ENCODE results near the gene S100A16.

The S100A16 gene

DNA sequence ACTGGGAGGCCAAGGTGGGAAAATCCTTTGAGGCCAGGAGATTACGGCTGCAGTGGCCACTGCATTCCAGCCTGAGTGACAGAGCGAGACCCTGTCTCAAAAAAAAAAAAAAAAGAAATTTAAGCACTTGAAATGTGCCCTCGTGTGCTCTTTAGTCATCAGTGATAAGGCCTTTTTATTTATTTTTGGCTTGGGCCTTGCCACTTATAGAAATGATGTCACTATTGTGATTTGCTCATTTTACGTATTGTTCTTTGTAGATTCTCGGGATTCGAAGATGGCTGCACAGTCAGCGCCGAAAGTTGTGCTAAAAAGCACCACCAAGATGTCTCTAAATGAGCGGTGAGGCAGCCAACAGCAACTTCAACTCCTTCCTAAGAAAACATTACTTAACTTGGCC lies 23.4 kb upstream of the S100A16 start:
- no peak for DNase-seq (ENCODE audit: low read depth)

DNA sequence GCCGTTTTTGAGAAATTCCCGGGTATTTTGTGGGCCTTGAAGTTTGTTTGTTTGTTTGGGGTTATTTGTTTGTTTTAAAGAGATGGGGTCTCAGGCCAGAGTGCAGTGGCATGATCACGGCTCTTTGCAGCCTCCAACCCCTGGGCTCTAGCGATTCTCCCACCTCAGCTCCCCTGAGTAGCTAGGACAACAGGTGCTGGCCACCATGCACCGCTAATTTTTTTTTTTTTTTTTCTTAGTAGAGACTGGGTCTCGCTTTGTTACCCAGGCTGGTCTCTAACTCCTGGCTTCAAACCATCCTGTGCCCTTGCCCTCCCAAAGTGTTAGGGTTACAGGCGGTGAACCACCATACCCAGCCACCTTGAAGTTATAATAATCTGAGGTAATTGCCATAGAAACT lies 22.9 kb upstream of the S100A16 start:
- DNase-seq (ENCODE audit: low read depth): no peak

DNA sequence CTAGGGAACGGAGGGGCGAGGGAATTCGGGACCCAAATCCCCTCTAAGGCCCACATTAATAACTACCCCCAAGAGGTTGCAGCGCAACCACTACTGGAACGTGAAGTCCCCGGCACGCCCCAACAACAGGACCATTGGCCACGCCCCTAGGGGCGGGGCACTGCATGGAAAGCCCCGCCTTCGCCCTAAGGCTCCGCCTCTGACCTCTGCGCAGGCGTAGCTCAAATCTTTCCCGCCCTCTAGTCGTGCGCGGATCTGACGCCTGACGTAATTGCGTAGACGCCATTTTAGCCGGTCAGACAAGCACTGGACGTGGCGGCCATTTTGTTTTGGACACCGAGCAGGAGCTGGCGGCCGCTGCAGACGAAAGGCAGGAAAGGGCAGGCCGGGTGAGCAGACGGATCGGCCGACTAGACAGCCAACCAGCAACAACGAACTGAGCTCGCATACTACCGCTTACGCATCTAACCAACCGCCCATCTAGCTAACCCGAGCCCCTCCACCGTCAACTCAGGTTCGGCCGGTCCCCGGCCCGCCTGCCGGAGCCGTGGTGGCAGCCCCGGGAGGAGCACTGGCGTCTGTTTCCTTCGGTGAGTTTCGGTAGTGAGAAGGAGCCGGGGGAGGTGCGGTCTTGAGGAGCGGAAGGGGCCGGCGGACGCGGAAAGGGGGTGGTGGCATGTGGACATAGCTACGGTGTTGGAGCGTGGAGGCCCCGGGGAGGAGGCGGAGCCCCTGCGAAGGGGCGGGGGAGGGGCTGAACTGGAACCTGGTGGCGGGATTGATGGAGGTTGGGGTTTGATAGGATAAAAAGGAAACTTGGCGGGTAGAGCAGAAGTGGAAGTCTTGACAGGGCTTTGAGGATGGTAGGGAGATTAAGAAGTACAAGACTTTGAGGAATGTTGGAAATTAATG lies 21.1 kb upstream of the S100A16 start, which contains the start of gene CHTOP:
CHTOP (plus strand) TSS at position 313 of the 912 bp plus-strand sequence. CDS start 2,523 bp downstream, outside the sequence.
- peak; percentile 94 for DNase-seq (ENCODE audit: low read depth)

DNA sequence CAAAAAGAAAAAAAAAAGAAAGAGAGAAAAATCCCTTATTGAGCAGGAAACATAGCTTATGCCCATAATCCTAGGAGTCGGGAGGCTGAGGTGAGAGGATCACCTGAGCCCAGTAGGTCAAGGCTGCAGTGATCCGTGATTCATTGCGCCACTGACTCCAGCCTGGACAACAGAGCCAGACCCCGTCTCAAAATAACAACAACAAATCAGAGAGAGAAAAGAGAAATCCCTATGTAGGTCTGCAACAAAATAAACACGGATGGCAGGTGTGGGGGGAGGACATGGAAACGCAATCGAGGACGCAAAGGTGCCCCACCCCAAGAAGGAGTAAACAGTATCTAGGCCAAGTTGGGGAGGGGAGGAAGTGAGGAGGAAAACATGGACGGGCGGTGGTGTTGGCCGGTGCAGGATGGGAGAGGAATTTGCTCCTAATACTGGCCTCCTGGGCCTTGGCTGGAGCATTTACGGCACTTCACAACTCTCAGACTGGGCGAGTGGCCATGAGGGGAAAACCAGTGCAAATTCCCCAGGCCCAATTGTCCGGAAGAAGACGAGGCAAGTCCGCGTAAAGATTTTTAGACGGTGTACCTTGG lies 20.3 kb upstream of the S100A16 start:
- no peak for DNase-seq (ENCODE audit: low read depth)

DNA sequence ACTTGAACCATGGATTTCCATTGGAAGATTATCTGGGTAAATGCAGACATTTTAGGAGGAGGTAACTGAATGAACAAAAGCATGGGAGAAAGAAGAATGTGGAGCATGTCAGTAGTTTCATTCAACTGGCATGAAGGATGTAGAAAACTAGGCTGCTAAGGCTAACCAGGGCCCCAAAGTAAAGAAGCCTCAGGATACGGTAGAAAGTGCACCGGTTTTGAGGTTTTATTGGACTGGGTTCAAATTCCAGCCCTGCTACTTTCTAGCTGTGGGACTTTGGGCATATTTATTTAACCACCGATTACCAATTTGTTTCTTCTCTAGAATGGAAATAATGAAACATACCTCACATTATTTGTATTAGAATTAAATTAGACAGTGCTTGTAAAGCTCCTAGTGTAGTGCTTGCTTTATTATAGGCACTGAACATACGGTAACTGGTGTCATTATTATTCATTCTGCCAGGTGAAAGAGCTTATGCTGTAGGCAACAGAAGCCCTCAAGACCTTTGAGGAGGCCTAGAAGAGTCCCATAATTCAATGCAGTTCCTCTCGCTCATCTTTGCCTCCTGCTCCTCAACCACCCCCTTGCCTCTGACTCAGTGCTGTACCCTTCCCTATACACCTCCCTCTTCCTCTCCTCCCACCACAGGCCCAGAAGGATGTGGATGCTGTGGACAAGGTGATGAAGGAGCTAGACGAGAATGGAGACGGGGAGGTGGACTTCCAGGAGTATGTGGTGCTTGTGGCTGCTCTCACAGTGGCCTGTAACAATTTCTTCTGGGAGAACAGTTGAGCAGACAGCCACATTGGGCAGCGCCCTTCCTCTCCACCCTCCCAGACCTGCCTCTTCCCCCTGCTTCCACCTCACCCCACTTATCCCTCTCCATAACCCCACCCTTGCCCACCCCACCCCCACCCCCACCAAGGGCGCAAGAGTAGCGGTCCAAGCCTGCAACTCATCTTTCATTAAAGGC lies 18.4 kb upstream of the S100A16 start:
- DNase-seq (ENCODE audit: low read depth): no peak

DNA sequence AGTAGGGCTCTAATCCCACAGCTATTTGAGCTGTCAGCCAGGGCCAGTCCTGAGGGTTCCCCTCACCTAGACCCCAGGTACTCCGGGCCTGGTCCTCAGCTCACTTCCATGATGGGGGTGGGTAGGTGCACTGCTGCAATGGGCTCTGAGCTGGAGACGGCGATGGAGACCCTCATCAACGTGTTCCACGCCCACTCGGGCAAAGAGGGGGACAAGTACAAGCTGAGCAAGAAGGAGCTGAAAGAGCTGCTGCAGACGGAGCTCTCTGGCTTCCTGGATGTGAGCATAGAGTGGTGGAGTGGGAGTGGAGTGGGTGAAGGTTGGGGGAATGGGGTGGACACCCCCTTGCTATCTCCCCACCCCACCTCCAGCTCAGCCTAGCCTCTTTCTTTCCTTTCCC lies 17.4 kb upstream of the S100A16 start:
- DNase-seq (ENCODE audit: low read depth): no peak

DNA sequence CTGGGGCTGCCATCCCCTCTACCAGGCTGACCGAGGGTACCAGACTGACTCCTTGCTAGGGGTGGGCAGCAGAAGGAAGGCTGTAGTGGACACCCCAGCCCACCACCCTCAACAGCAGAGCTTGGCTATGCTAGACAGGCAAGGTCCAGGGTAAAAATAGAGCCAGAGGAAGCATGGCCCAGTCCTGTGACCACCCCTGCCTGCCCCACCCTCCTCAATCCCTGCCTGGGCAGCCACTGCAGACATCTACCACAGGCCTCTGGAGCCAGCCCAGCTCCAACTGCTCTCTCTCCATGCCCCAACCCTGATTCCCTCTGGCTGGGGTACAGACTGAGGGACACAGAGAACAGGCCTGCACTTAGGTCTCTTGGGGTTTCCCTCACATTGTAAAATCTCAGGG lies 17.0 kb upstream of the S100A16 start:
- DNase-seq (ENCODE audit: low read depth): no peak

DNA sequence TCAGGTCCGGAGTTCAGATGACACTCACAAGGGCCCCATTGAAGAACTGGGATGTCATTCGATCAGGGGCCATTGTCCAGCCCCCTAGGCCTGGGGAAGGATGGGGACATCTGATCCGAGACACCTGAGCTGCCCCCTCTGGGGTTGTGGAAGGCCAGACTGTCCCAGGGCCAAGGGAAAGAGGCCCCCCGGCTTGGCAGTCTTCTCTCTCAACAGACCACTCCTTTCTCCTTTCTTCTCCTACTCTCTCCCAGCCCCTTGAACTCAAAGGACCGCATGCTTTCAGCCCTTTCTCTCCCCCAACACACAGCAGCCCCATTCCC lies 16.4 kb upstream of the S100A16 start:
- no peak for DNase-seq (ENCODE audit: low read depth)

DNA sequence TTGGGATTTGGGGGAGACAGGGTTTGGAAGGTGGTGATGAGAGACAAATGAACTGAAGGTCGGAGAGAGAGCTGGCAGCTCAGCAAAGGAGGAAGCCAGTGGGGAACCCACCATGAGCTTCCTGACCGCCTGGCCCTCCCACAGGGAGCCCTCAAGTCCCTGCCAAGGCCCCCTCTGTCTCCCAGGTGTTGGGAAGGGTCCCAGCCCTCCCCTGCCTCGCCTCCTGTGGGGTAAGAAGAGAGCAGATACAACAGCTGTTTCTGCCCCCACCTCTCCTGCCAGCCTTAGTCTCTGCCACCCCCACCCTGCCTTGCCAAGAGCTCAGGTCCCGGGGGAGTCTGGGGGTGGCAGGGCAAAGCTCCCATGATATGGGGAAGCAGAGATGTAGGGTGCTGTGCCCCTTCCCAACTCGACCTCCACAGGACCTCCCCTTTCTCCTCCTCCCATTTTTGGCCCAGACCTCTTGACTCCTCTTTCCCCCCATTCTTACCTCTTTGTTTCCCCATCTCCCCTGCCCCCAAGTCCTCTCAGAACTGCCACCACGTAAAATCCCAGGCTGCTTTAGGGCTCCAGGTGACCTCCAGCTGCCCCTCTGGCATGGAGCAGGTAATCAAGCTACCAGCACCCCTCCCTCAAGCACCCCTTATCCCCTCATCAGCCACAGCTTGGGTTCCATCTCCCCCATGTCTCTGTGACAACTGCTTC lies 15.9 kb upstream of the S100A16 start:
- DNase-seq (ENCODE audit: low read depth): no peak

DNA sequence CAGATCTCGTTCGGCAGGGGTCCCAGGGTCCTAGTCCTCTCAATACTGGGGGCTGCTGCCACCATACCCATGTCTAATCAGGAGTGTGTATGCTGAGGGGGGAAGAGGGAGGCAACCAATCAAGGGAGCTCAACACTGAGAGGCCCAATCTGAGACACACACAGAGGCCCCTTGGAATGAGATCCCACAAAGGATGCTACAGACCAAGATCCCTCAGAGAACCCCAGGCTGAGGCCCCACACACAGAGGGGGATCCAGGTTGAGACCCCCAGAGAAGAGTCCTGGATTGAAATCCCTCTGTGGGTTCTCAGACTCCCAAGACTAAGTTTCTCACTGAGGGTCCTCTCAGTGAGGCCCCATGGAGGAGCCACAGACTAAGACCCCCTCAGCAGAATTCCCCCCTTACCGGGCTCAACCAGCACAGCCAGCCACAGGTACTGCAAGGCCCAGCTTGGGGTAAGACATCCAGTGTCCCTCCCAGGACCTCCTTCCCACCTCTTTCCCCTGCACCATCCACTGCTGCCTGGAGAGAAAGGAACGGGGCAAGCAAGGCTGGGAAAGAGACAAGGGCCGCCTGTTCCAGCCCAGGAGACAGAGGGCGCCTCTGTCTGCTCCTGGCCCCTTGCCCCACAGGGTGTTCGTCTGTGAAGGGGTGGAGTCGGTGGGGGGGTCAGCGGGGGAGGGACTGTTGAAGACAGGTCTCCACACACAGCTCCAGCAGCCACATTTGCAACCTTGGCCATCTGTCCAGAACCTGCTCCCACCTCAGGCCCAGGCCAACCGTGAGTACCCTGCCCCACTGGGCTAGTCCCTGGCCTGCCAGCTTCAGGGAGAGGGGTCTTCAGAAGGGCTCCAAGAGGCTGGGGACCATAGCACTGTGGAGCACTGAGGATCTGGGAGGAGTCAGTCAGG lies 15.0 kb upstream of the S100A16 start, which contains the start of gene S100A1:
S100A1 (plus strand) TSS at position 720 of the 912 bp plus-strand sequence. CDS start 2,088 bp downstream, outside the sequence.
- DNase-seq (ENCODE audit: low read depth): no peak

DNA sequence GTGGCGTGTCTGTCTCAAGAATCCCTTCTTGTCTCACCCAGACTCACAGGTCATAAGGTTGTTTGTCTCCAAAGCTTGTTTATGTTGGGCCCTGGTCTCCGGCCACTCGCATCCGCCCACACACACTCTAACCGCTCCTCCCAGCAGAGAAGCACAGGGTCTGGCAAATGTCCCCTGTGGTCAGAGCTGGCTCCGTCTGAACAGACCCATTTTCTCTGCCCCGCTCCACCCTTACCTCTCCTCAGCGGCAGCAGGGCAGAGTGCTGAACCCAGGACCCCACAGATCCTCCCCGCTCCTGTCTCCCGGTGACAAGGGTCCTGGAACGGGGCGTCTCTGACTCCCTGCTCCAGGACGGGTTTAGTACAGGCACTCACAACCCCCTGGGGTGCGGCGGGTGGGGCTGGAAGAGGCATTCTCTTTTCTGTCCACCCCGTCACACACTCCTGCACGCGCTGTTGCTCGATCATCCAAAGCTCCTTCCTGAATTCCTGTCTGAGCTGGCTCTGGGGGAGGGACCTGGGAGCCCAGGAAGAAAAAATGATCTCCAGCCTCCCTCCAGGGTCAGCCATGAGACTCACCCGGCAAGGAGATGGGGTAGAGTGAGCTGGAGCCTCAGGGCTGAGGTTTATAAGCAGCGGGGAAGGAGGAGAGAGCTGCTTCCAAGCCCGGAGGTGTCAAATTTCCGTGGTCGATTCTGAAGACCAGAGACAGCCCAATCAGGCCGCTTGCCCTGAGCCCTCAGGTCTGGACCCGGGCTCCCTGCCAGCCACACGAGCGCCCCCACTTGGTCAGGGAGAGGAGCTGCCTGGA lies 14.2 kb upstream of the S100A16 start, which contains the start of gene S100A13:
S100A13 (minus strand) TSS at position 602 of the 811 bp plus-strand sequence. CDS start 1,033 bp downstream, outside the sequence.
- no peak for DNase-seq (ENCODE audit: low read depth)

DNA sequence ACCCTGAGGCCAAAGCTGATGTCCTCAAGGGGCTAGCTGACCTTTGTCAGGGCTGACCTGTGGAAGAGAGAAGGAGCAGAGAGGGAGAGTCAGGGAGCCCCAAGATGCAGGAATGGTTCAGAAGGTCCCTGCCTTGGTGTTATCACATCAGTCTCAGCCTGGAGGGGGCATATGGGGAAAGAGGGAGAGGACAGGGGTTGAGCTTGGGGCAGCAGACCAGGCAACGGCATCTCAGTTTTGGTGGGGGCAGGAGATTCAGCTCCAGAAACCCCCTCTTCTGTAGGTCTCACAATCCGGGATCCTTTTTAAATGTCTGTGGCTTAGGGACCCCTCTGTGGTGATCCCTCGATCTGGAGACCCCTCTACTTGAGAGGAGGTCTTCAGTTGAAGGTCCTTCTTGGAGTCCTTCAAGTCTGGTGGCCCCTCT lies 13.6 kb upstream of the S100A16 start:
- DNase-seq (ENCODE audit: low read depth): no peak

DNA sequence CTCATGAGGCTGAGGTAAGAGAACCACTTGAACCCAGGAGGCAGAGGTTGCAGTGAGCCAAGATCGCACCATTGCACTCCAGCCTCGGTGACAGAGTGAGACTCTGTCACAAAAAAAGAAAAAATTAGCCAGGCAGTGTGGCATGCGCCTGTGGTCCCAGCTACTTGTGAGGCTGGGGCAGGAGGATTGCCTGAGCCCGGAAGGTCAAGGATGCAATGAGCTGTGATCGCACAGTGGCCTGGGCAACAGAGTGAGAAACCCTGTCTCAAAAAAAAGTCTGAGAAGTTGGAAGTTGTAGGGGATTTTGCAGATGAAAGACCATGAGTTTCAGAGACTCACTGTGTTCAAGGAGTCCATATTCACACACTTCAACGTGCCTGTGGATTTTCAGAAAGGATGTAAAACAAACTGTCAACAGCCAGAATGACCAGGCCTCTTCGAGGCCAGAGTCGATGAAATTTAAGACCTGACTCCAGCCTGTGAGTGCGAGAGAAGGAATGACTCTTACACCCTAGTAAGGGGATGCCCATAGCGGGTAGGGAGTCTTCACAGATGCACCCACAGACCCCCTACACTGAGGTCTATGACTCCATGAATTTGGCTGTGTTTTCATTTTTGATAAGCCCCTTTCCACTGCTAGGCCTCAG lies 12.2 kb upstream of the S100A16 start:
- no peak for DNase-seq (ENCODE audit: low read depth)

DNA sequence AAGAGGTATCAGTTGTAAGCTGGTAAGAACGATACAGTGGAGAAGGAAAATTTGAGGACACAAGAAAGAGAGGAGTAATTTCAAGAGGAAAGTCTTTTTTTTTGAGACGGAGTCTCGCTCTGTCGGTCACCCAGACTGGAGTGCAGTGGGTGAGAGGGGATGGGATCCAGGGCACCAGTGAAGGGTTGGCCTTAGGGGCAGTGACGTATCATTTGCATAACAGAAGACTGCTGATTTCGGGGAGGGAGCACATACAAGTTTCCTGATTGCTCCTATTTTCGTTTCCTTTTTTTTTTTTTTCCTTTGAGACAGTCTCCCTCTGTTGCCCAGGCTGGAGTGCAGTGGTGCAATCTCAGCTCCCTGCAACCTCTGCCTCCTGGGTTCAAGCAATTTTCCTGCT lies 10.2 kb upstream of the S100A16 start:
- no peak for DNase-seq (ENCODE audit: low read depth)

DNA sequence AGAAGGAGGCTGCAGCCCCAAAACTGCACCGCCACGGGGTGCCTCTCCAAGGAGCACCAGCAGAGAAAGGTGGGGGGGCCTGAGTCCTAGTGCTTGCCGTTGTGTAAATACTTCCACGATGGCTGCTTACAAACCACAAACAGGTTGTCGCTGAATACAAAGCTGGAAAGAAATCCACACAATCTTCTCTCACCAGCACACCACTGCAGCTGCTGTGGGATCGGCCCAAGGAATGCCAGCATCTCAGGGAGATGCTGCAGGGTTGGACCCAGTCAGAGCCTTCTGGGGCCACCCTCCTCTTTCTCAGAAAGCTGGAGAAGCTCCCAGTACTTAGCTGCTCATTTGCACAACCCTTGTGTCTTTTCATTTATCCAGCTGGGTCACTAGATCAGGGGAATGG lies 6.2 kb upstream of the S100A16 start:
- no peak for DNase-seq (ENCODE audit: low read depth)

DNA sequence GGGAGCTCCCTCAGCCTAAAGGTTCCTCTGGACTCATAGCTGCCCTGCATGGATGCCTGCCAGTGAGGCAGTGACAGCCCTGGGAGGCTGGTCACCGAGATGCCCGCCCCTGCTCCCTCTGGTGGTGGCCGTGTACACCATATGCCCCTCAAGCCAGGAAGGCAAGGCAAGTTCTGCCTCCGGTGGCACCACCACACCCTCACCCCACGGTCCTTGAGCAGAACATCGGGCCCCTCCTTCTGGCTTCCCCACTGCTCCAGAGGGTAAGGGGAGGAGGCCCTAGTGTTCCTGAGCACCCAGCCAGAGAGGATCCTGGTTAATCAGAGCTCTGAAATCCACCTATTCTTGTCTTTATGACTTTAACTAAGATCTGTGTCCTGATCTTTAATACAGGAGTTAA lies 4.7 kb upstream of the S100A16 start:
- DNase-seq (ENCODE audit: low read depth): no peak

DNA sequence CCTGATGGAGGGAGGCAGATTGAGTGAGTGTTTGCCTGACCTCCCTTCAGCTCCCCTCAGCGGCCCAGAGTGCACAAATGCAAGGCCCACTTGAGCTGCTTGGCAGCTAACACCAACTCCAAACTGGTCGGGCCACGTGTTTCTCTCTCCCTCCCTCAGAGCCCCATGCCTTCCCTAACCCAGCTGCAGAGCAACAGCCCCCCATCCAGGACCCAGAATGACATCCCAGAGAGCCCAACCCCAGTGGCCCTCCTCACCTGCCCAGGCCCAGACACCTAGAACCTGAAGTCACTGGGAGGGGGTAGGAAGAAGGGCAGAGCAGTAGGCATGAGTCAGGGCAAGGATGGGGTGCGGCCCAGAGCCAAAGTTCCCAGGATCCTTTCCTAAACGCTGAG lies 4.0 kb upstream of the S100A16 start:
- DNase-seq (ENCODE audit: low read depth): no peak

DNA sequence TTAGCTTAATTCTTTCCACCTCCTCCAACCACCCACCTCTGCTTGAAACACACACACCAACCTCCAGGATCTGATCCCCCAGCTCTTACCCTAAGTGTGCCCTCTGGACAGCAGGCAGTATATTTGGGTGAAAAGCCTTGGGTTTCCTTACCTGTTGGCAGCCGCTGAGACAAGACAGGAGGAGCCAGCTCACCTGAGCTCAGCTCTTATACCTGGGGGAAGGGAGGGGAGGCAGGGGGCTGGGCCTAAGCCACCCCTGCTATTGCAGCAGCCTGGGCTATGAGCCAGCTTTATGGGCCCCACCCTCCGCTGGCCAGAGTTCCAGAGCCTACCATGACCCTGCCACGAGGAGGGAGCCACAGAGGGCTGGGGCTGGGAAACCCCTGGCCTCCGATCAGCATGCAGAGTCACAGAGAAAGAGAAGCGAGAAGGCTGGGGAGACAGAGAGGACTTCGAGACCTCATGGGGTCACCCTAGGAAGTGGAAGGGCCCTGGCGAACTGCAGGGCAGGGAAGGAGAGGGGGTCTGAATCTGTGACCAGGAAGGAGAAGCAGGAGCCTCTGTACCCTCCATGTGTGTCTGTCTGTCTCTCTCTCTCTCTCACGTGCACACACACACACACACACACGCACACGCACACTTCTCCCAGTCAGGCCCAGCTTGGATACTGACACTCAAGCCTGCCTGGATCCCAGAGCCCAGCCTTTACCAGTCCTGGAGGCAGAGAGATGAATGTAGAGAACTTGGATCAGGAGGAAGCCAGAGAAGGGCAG lies 3.4 kb upstream of the S100A16 start, which contains the start of gene S100A14:
S100A14 (minus strand) TSS at position 182 of the 773 bp plus-strand sequence. CDS start 467 bp downstream, outside the sequence.
- no peak for DNase-seq (ENCODE audit: low read depth)

Data from stimulated activated CD4-positive, alpha-beta T cell treated with anti-CD3 and anti-CD28 coated beads, Interleukin-2, amount 100 ng/mL, for 4 hours (primary cell).